GM19023 (cell line): ENCODE data around the gene TACSTD2.
"Not testable (repeated sequence)": the region's sequence is repeated elsewhere in the genome, so short reads cannot be mapped to it uniquely, and the experiment has no call there.

ENCODE experiments used
- ATAC-seq: cut with Tn5 transposase; IDR thresholded peaks from one replicate; pipeline ENCODE4 v1.9.1; 2021; ENCODE audit warnings: mild to moderate bottlenecking, moderate library complexity; ENCODE audit not compliant: unreplicated experiment

TACSTD2 gene

GRCh38 chr1:58576727-58577653 is at the start of gene TACSTD2:
TACSTD2 (minus strand) TSS chr1:58577252; CDS start chr1:58577156, 96 bp downstream.
- ATAC-seq = no peak

GRCh38 chr1:58626293-58626692 is 49.2 kb upstream of the TACSTD2 start:
- ATAC-seq = no peak

- not testable (repeated sequence) for ATAC-seq
Observed at GRCh38 chr1:58623259-58623658, 46.2 kb upstream of the TACSTD2 start.

GRCh38 chr1:58622571-58622970 is 45.5 kb upstream of the TACSTD2 start:
- no peak for ATAC-seq

GRCh38 chr1:58621391-58621790 is 44.3 kb upstream of the TACSTD2 start:
- no peak for ATAC-seq

- no peak for ATAC-seq
Observed at GRCh38 chr1:58620926-58621325, 43.9 kb upstream of the TACSTD2 start.

- no peak for ATAC-seq
Observed at GRCh38 chr1:58620259-58620658, 43.2 kb upstream of the TACSTD2 start.

- no peak for ATAC-seq
Observed at GRCh38 chr1:58619286-58620054, 42.4 kb upstream of the TACSTD2 start.

- ATAC-seq = no peak
Observed at GRCh38 chr1:58618303-58618702, 41.3 kb upstream of the TACSTD2 start.

- no peak for ATAC-seq
Observed at GRCh38 chr1:58611861-58612385, 34.9 kb upstream of the TACSTD2 start.

- ATAC-seq = no peak
Observed at GRCh38 chr1:58608945-58609344, 31.9 kb upstream of the TACSTD2 start.

GRCh38 chr1:58608297-58608696 is 31.2 kb upstream of the TACSTD2 start:
- ATAC-seq = no peak

- no peak for ATAC-seq
Observed at GRCh38 chr1:58607391-58607790, 30.3 kb upstream of the TACSTD2 start.

GRCh38 chr1:58601921-58602320 is 24.9 kb upstream of the TACSTD2 start:
- ATAC-seq = not testable (repeated sequence)

- no peak for ATAC-seq
Observed at GRCh38 chr1:58597996-58598395, 20.9 kb upstream of the TACSTD2 start.

- no peak for ATAC-seq
Observed at GRCh38 chr1:58597076-58597475, 20.0 kb upstream of the TACSTD2 start.

- no peak for ATAC-seq
Observed at GRCh38 chr1:58596631-58597052, 19.6 kb upstream of the TACSTD2 start.

- ATAC-seq = no peak
Observed at GRCh38 chr1:58594546-58594945, 17.5 kb upstream of the TACSTD2 start.

GRCh38 chr1:58592522-58593134 is 15.6 kb upstream of the TACSTD2 start:
- ATAC-seq = no peak

GRCh38 chr1:58591806-58592205 is 14.8 kb upstream of the TACSTD2 start:
- no peak for ATAC-seq

GRCh38 chr1:58590019-58590418 is 13.0 kb upstream of the TACSTD2 start:
- no peak for ATAC-seq
